H9 (cell line): Measurements from ENCODE around the gene TEX22. TPM values are rescaled to one million over a fixed set of nuclear protein-coding genes. Genes with fewer than 3 reads are reported as not detected.
A peak's percentile ranks its signal among the peaks of the same experiment; 100 is the strongest.

Experiments
- DNase-seq: peaks from one replicate; pipeline ENCODE4 v3.0.0-alpha.2; 2017
- H2AFZ ChIP-seq: one replicate; pipeline ENCODE4 v1.6.1; 2013; ENCODE audit warnings: mild to moderate bottlenecking, low read length, control low read depth, moderate library complexity
- H2AK5ac ChIP-seq: 2 replicates; pipeline ENCODE4 v1.6.1; 2013; ENCODE audit warnings: low read length, control low read depth, mixed read lengths; ENCODE audit not compliant: insufficient read length
- H2BK120ac ChIP-seq: one replicate; pipeline ENCODE4 v1.6.1; 2013; ENCODE audit warnings: low read depth, mild to moderate bottlenecking, low read length, control low read depth, inconsistent platforms; ENCODE audit not compliant: poor library complexity, severe bottlenecking
- H2BK12ac ChIP-seq: 2 replicates; pipeline ENCODE4 v1.6.1; 2013; ENCODE audit warnings: low read length, control low read depth, mixed read lengths, low read depth; ENCODE audit not compliant: insufficient read length
- H2BK15ac ChIP-seq: 2 replicates; pipeline ENCODE4 v1.6.1; 2013; ENCODE audit warnings: low read depth, low read length, control low read depth
- H2BK20ac ChIP-seq: one replicate; pipeline ENCODE4 v1.6.1; 2013; ENCODE audit warnings: low read depth, mild to moderate bottlenecking, low read length, control low read depth, inconsistent platforms; ENCODE audit not compliant: poor library complexity, severe bottlenecking
- H2BK5ac ChIP-seq: 2 replicates; pipeline ENCODE4 v1.6.1; 2013; ENCODE audit warnings: low read length, control low read depth, mixed read lengths; ENCODE audit not compliant: insufficient read length
- H3K14ac ChIP-seq: 2 replicates; pipeline ENCODE4 v1.6.1; 2013; ENCODE audit warnings: low read length, control low read depth; ENCODE audit not compliant: insufficient read depth
- H3K18ac ChIP-seq: 2 replicates; pipeline ENCODE4 v1.6.1; 2013; ENCODE audit warnings: low read depth, mild to moderate bottlenecking, mixed read lengths, low read length, control low read depth; ENCODE audit not compliant: insufficient read length
- H3K23ac ChIP-seq: 2 replicates; pipeline ENCODE4 v1.6.1; 2013; ENCODE audit warnings: low read length, control low read depth, mixed read lengths, low read depth; ENCODE audit not compliant: insufficient read length
- H3K23me2 ChIP-seq: 2 replicates; pipeline ENCODE4 v1.6.1; 2013; ENCODE audit warnings: low read depth, mild to moderate bottlenecking, mixed read lengths, low read length, control low read depth; ENCODE audit not compliant: insufficient read length, poor library complexity, severe bottlenecking
- H3K27ac ChIP-seq: 2 replicates; pipeline ENCODE4 v1.5.1; 2013; ENCODE audit warnings: low read length, control low read depth, mixed read lengths, low read depth; ENCODE audit not compliant: insufficient read length
- H3K27me3 ChIP-seq: 2 replicates; pipeline ENCODE4 v1.6.1; 2013; ENCODE audit warnings: low read length, control low read depth, inconsistent platforms; ENCODE audit not compliant: insufficient read depth
- H3K4ac ChIP-seq: 2 replicates; pipeline ENCODE4 v1.6.1; 2013; ENCODE audit warnings: low read depth, mild to moderate bottlenecking, control low read depth, inconsistent platforms, low read length, moderate library complexity
- H3K4me1 ChIP-seq: 2 replicates; pipeline ENCODE4 v1.6.1; 2013; ENCODE audit warnings: low read length, control low read depth, inconsistent platforms; ENCODE audit not compliant: insufficient read depth
- H3K4me2 ChIP-seq: 2 replicates; pipeline ENCODE4 v1.6.1; 2013; ENCODE audit warnings: low read length, control low read depth, mixed read lengths; ENCODE audit not compliant: insufficient read length, insufficient read depth
- H3K56ac ChIP-seq: 2 replicates; pipeline ENCODE4 v1.6.1; 2013; ENCODE audit warnings: low read depth, mild to moderate bottlenecking, mixed read lengths, low read length, control low read depth; ENCODE audit not compliant: insufficient read length
- H3K79me1 ChIP-seq: 2 replicates; pipeline ENCODE4 v1.6.1; 2013; ENCODE audit warnings: low read depth, mild to moderate bottlenecking, moderate library complexity, low read length, control low read depth, inconsistent platforms; ENCODE audit not compliant: insufficient read depth, poor library complexity, severe bottlenecking
- H3K79me2 ChIP-seq: 2 replicates; pipeline ENCODE4 v1.6.1; 2013; ENCODE audit warnings: low read length, control low read depth, inconsistent platforms; ENCODE audit not compliant: insufficient read depth
- H3K9ac ChIP-seq: 2 replicates; pipeline ENCODE4 v1.6.1; 2013; ENCODE audit warnings: low read length, control low read depth, mixed read lengths; ENCODE audit not compliant: insufficient read length; ENCODE audit errors: extremely low read depth
- H3K9me3 ChIP-seq: one replicate; pipeline ENCODE4 v1.6.1; 2013; ENCODE audit warnings: low read depth, low read length, inconsistent platforms; ENCODE audit not compliant: control insufficient read depth
- H3T11ph ChIP-seq: one replicate; pipeline ENCODE4 v1.6.1; 2013; ENCODE audit warnings: mild to moderate bottlenecking, low read length, control low read depth, inconsistent platforms
- H4K20me1 ChIP-seq: one replicate; pipeline ENCODE4 v1.6.1; 2013; ENCODE audit not compliant: control insufficient read depth, insufficient read length, insufficient read depth
- H4K5ac ChIP-seq: 2 replicates; pipeline ENCODE4 v1.6.1; 2013; ENCODE audit warnings: low read depth, mild to moderate bottlenecking, mixed read lengths, low read length, control low read depth; ENCODE audit not compliant: insufficient read length
- H4K8ac ChIP-seq: replicated peaks from 2 replicates; pipeline ENCODE4 v1.6.1; 2013; ENCODE audit warnings: low read length, control low read depth, mixed read lengths, low read depth; ENCODE audit not compliant: insufficient read length
- H4K91ac ChIP-seq: 2 replicates; pipeline ENCODE4 v1.6.1; 2013; ENCODE audit warnings: low read depth, mild to moderate bottlenecking, moderate library complexity, mixed read lengths, low read length, control low read depth; ENCODE audit not compliant: insufficient read length
- H3K27ac Mint-ChIP-seq, 3 experiments: 2 replicates in 2 of 3; 3 replicates in 1 of 3; pipeline ENCODE4 v1.8.0; 2020 to 2021; ENCODE audit warnings: mixed read lengths in 3 of 3, mild to moderate bottlenecking in 1 of 3, moderate library complexity in 1 of 3
- H3K27me3 Mint-ChIP-seq: 2 replicates; pipeline ENCODE4 v1.8.0; 2021; ENCODE audit warnings: low read depth, mild to moderate bottlenecking, moderate library complexity, mixed read lengths
- H3K36me3 Mint-ChIP-seq, 3 experiments: 2 replicates in 2 of 3; 3 replicates in 1 of 3; pipeline ENCODE4 v1.8.0; 2020 to 2021; ENCODE audit warnings: low read depth in 3 of 3, mixed read lengths in 3 of 3; ENCODE audit not compliant: insufficient read depth in 1 of 3
- H3K4me1 Mint-ChIP-seq, 2 experiments: 2 replicates each; pipeline ENCODE4 v1.8.0; 2020; ENCODE audit warnings: mixed read lengths in 2 of 2
- H3K4me3 Mint-ChIP-seq, 2 experiments: 2 replicates in 1 of 2; 3 replicates in 1 of 2; pipeline ENCODE4 v1.8.0; 2020 to 2021; ENCODE audit warnings: mild to moderate bottlenecking in 2 of 2, mixed read lengths in 2 of 2, moderate library complexity in 1 of 2
- H3K9me3 Mint-ChIP-seq, 2 experiments: 2 replicates in 1 of 2; 3 replicates in 1 of 2; pipeline ENCODE4 v1.8.0; 2020; ENCODE audit warnings: mild to moderate bottlenecking in 2 of 2, mixed read lengths in 2 of 2, moderate library complexity in 1 of 2
- CTCF ChIP-seq: fragments of 200-600 bp; sonication (generic); conservative IDR thresholded peaks from 3 replicates; pipeline ENCODE4 v1.8.0; 2021; ENCODE audit warnings: antibody characterized with exemption, mild to moderate bottlenecking
- WGBS: extraction: QIAGEN DNeasy Blood & Tissue Kit; methylation state at CpG from one replicate; pipeline ENCODE4 v1.1.7; 2013; ENCODE audit warnings: missing lambda C conversion rate, low lambda C conversion rate, mixed read lengths; ENCODE audit not compliant: insufficient read length; ENCODE audit errors: extremely low coverage; 5-methylcytosine and 5-hydroxymethylcytosine counted together
- total RNA-seq: library from RNA; stranded (reverse); gene quantifications from 2 replicates; pipeline ENCODE4 v1.2.1, GENCODE V29; 2021

TEX22 gene
- total RNA-seq, 1 experiment from 2014 or later = 0.83 TPM

GRCh38 chr14:105422695-105423487 is 24.6 kb downstream of the TEX22 start:
- Histone ChIP-seq H4K91ac (no peak overlapping the region), H3K4me1 (no peaks in the 10 kb centered on the region), H4K5ac (no peak overlapping the region), H4K20me1 (no peaks in the 10 kb centered on the region), H2BK15ac (no peak overlapping the region), H2AFZ (no peak overlapping the region), H3K18ac (no peak overlapping the region), H3K9ac (no peak overlapping the region), H3K79me2 (peaks cover 52% of the 10 kb centered on the region; the same call in 1 of the 2 replicates), H3T11ph (no peak overlapping the region), H3K4me2 (no peak overlapping the region), H2BK120ac (no peak overlapping the region), H3K4ac (no peak overlapping the region), H3K27ac (no peak overlapping the region), H3K9me3 (no peaks in the 10 kb centered on the region), H2BK5ac (no peak overlapping the region), H2BK20ac (no peak overlapping the region), H3K79me1 (peaks cover 18% of the 10 kb centered on the region), H3K56ac (no peak overlapping the region), H2BK12ac (no peak overlapping the region), H3K23me2 (peaks cover 20% of the 10 kb centered on the region), H3K27me3 (no peaks in the 10 kb centered on the region), H2AK5ac (no peak overlapping the region), H4K8ac (no peak overlapping the region), H3K23ac (no peak overlapping the region), H3K14ac (no peak overlapping the region; the same call in 1 of the 2 replicates)
- H3K4me1 Mint-ChIP-seq = peaks cover 18 to 32% of the 10 kb centered on the region in 2 experiments
- H3K27ac Mint-ChIP-seq = peak overlapping the region in 2 of 3 experiments; percentile 61; a peak in 1 of 7 replicates
- DNase-seq = no peak
- no peak for TF ChIP-seq CTCF
- H3K9me3 Mint-ChIP-seq = peaks cover 0 to 3% of the 10 kb centered on the region in 2 experiments; a peak in 1 of 5 replicates
- H3K4me3 Mint-ChIP-seq = no peak overlapping the region
- peaks cover 28 to 53% (median 37%) of the 10 kb centered on the region in 3 experiments for H3K36me3 Mint-ChIP-seq
- WGBS = no CpG with 5 or more reads among the region's 21 CpGs
- H3K27me3 Mint-ChIP-seq = peaks cover 7% of the 10 kb centered on the region
